HepG2 (cell line): ENCODE results near the gene ELAVL3. TPM values are rescaled to one million over a fixed set of nuclear protein-coding genes. Genes with fewer than 3 reads are reported as not detected.

ENCODE experiments used
- E2F2 ChIP-seq: sonication (generic); formaldehyde crosslinking; IDR thresholded peaks from 2 replicates; pipeline ENCODE4 v1.4.0; 2020; ENCODE audit warnings: missing genetic modification reagents, borderline replicate concordance
- EZH2 ChIP-seq: conservative IDR thresholded peaks from 2 replicates; pipeline ENCODE4 v1.6.1; 2012; ENCODE audit warnings: mild to moderate bottlenecking, low read depth, low read length, moderate library complexity
- GLI4 ChIP-seq: sonication (generic); formaldehyde crosslinking; IDR thresholded peaks from 2 replicates; pipeline ENCODE4 v1.5.1; 2020; ENCODE audit warnings: missing genetic modification reagents, mild to moderate bottlenecking, moderate library complexity, borderline replicate concordance
- HOXD1 ChIP-seq: sonication (generic); formaldehyde crosslinking; IDR thresholded peaks from 2 replicates; pipeline ENCODE4 v1.5.0; 2020; ENCODE audit warnings: missing genetic modification reagents
- KLF12 ChIP-seq: sonication (generic); formaldehyde crosslinking; IDR thresholded peaks from 2 replicates; pipeline ENCODE4 v1.4.0; 2020; ENCODE audit warnings: missing genetic modification reagents, borderline replicate concordance
- KLF16 ChIP-seq, 2 experiments: sonication (generic) in 1 of 2; formaldehyde crosslinking in 1 of 2; IDR thresholded peaks; 2 replicates each; pipeline versions ENCODE4 v1.6.1 to v1.8.0; 2016 to 2023; ENCODE audit warnings: missing genetic modification reagents in 2 of 2, missing compliant biosample characterization in 1 of 2
- PRDM15 ChIP-seq: sonication (generic); formaldehyde crosslinking; IDR thresholded peaks from 2 replicates; pipeline ENCODE4 v1.4.0; 2020; ENCODE audit warnings: missing genetic modification reagents
- SNAPC4 ChIP-seq: sonication (generic); formaldehyde crosslinking; IDR thresholded peaks from 2 replicates; pipeline ENCODE4 v1.4.0; 2020; ENCODE audit warnings: mild to moderate bottlenecking, missing genetic modification reagents
- SRSF9 ChIP-seq: fragments of 200-400 bp; formaldehyde crosslinking; IDR thresholded peaks from 2 replicates; pipeline ENCODE4 v1.6.1; 2018; ENCODE audit warnings: borderline replicate concordance, mild to moderate bottlenecking, low read depth, low read length; ENCODE audit not compliant: insufficient read depth, poor library complexity, severe bottlenecking
- SUZ12 ChIP-seq: fragments of 150-350 bp; IDR thresholded peaks from 2 replicates; pipeline ENCODE4 v1.6.1; 2014; ENCODE audit warnings: low read depth, low read length
- TCF7 ChIP-seq: sonication (generic); IDR thresholded peaks from 2 replicates; pipeline ENCODE4 v1.6.1; 2016; ENCODE audit warnings: antibody characterized with exemption, low read depth
- ZBTB42 ChIP-seq: sonication (generic); formaldehyde crosslinking; IDR thresholded peaks from 2 replicates; pipeline ENCODE4 v1.5.0; 2020; ENCODE audit warnings: mild to moderate bottlenecking, missing genetic modification reagents
- ZNF207 ChIP-seq: fragments of 450-650 bp; IDR thresholded peaks from 2 replicates; pipeline ENCODE4 v1.6.1; 2016; ENCODE audit warnings: antibody characterized with exemption, borderline replicate concordance
- ZNF441 ChIP-seq: sonication (generic); formaldehyde crosslinking; IDR thresholded peaks from 2 replicates; pipeline ENCODE4 v1.7.0; 2021; ENCODE audit warnings: missing genetic modification reagents, borderline replicate concordance
- ZNF598 ChIP-seq: sonication (generic); formaldehyde crosslinking; IDR thresholded peaks from 2 replicates; pipeline ENCODE4 v1.5.1; 2020; ENCODE audit warnings: mild to moderate bottlenecking, missing genetic modification reagents, borderline replicate concordance
- ZNF761 ChIP-seq: sonication (generic); formaldehyde crosslinking; conservative IDR thresholded peaks from 2 replicates; pipeline ENCODE4 v1.4.0; 2020; ENCODE audit warnings: mild to moderate bottlenecking, missing genetic modification reagents
- ZNF788 ChIP-seq: sonication (generic); formaldehyde crosslinking; IDR thresholded peaks from 2 replicates; pipeline ENCODE4 v1.5.0; 2020; ENCODE audit warnings: mild to moderate bottlenecking, missing genetic modification reagents, borderline replicate concordance
- ZNF891 ChIP-seq: sonication (generic); formaldehyde crosslinking; IDR thresholded peaks from 2 replicates; pipeline ENCODE4 v1.5.0; 2020; ENCODE audit warnings: mild to moderate bottlenecking, missing genetic modification reagents
- ZSCAN20 ChIP-seq: sonication (generic); formaldehyde crosslinking; IDR thresholded peaks from 2 replicates; pipeline ENCODE4 v1.4.0; 2020; ENCODE audit warnings: missing genetic modification reagents, mild to moderate bottlenecking, borderline replicate concordance
- polyA plus RNA-seq, 8 experiments: library from polyadenylated mRNA; depleted of rRNA in 3 of 8; stranded (reverse) in 7 of 8; unstranded in 1 of 8; fragments of >200 nt; fragmentation: Illumina TruSeq in 4 of 8; extraction: Trizol in 4 of 8; gene quantifications; 2 replicates each; pipeline versions ENCODE4 v1.2.1 to v1.2.3, GENCODE V29; 2011 to 2016; ENCODE audit warnings: low read depth in 4 of 8, missing spikeins in 1 of 8, mixed read lengths in 1 of 8; ENCODE audit not compliant: insufficient read depth in 1 of 8
- total RNA-seq, 5 experiments: library from RNA; depleted of rRNA; stranded (reverse); fragments of >200 nt; fragmentation: Illumina TruSeq; extraction: Trizol; gene quantifications; 2 replicates each; pipeline ENCODE4 v1.2.3, GENCODE V29; 2016; ENCODE audit warnings: low read depth in 1 of 5

The ELAVL3 gene
- total and polyA plus RNA-seq, 2 of the 13 experiments (the other 11 are each of a cell fraction or from before 2014, with no cell fraction given) = 0.03 TPM; not detected in 1

GRCh38 chr19:11435057-11435832, 45.6 kb downstream of the ELAVL3 start, which contains the start of the genes ODAD3 and PRKCSH (continued):
- no peak for TF ChIP-seq ZSCAN20 (CRISPR knock-in tag)
- no peak for TF ChIP-seq EZH2
- TF ChIP-seq TCF7 = no peak
- no peak; the same call in 1 of the 2 replicates for TF ChIP-seq ZNF761 (CRISPR knock-in tag)
- TF ChIP-seq ZNF788 (CRISPR knock-in tag) = peak; percentile 64; the same call in 1 of the 2 replicates
- no peak; the same call in 1 of the 2 replicates for TF ChIP-seq E2F2 (CRISPR knock-in tag)
- peak; percentile 88; the same call in 1 of the 2 replicates for TF ChIP-seq GLI4
- peak in 1 of 2 experiments; percentile 82; a peak in 2 of 4 replicates for TF ChIP-seq KLF16 (CRISPR knock-in tag; IDR thresholded peaks at IDR 0.05)
- TF ChIP-seq HOXD1 (CRISPR knock-in tag) = no peak; the same call in 1 of the 2 replicates
- TF ChIP-seq SUZ12 = no peak
- no peak for TF ChIP-seq ZNF207
- no peak for TF ChIP-seq SRSF9
- TF ChIP-seq ZBTB42 (CRISPR knock-in tag) = no peak
- no peak; the same call in 1 of the 2 replicates for TF ChIP-seq ZNF598 (CRISPR knock-in tag)
- TF ChIP-seq KLF12 (CRISPR knock-in tag) = 0 out of 2 replicates have a peak, but pooled peaks have one; percentile 50
- TF ChIP-seq ZNF891 = no peak
- TF ChIP-seq SNAPC4 (CRISPR knock-in tag) = no peak
- peak; percentile 56; the same call in 1 of the 2 replicates for TF ChIP-seq ZNF441 (CRISPR knock-in tag)
- no peak for TF ChIP-seq PRDM15 (CRISPR knock-in tag)
